GM21360 (cell line): ENCODE measurements around the gene CHRNB4.
"Not testable (repeated sequence)": the region's sequence is repeated elsewhere in the genome, so short reads cannot be mapped to it uniquely, and the experiment has no call there.

Experiments used
- ATAC-seq: cut with Tn5 transposase; IDR thresholded peaks from one replicate; pipeline ENCODE4 v1.9.1; 2021; ENCODE audit warnings: mild to moderate bottlenecking, moderate library complexity; ENCODE audit not compliant: unreplicated experiment

Gene CHRNB4

GRCh38 chr15:78641102-78641748 is at the start of gene CHRNB4:
TSS of gene CHRNB4 (minus strand) at chr15:78641210. CDS start at chr15:78641133, 77 bp downstream.
- no peak for ATAC-seq

- ATAC-seq: no peak
Observed at GRCh38 chr15:78689626-78690025, 48.6 kb upstream of the CHRNB4 start.

- no peak for ATAC-seq
Observed at GRCh38 chr15:78685925-78686324, 44.9 kb upstream of the CHRNB4 start.

- no peak for ATAC-seq
Observed at GRCh38 chr15:78685159-78685921, 44.3 kb upstream of the CHRNB4 start.

GRCh38 chr15:78684657-78685056 is 43.6 kb upstream of the CHRNB4 start:
- ATAC-seq: no peak

GRCh38 chr15:78683599-78683998 is 42.6 kb upstream of the CHRNB4 start:
- not testable (repeated sequence) for ATAC-seq

GRCh38 chr15:78682693-78683410 is 41.8 kb upstream of the CHRNB4 start:
- ATAC-seq: no peak

- ATAC-seq: no peak
Observed at GRCh38 chr15:78682004-78682651, 41.1 kb upstream of the CHRNB4 start.

GRCh38 chr15:78681281-78682003 is 40.4 kb upstream of the CHRNB4 start:
- ATAC-seq: no peak

GRCh38 chr15:78680431-78681075 is 39.5 kb upstream of the CHRNB4 start:
- no peak for ATAC-seq

- no peak for ATAC-seq
Observed at GRCh38 chr15:78679089-78679511, 38.1 kb upstream of the CHRNB4 start.

- no peak for ATAC-seq
Observed at GRCh38 chr15:78676424-78677110, 35.6 kb upstream of the CHRNB4 start.

GRCh38 chr15:78675617-78676360 is 34.8 kb upstream of the CHRNB4 start:
- no peak for ATAC-seq

GRCh38 chr15:78675206-78675605 is 34.2 kb upstream of the CHRNB4 start:
- ATAC-seq: no peak

- ATAC-seq: no peak
Observed at GRCh38 chr15:78673917-78674444, 33.0 kb upstream of the CHRNB4 start.

GRCh38 chr15:78673476-78673875 is 32.5 kb upstream of the CHRNB4 start:
- no peak for ATAC-seq

- no peak for ATAC-seq
Observed at GRCh38 chr15:78672285-78673014, 31.4 kb upstream of the CHRNB4 start.
